Stimulated activated CD4-positive, alpha-beta T cell treated with anti-CD3 and anti-CD28 coated beads, TNF-alpha, amount 100 ng/mL, for 24 hours (primary cell): ENCODE results near the gene PARD3B.

ENCODE experiments used
- DNase-seq, 3 experiments: peaks; one replicate each; pipeline ENCODE4 v3.0.0-alpha.2; 2020; ENCODE audit warnings: low read depth in 3 of 3

PARD3B gene

DNA sequence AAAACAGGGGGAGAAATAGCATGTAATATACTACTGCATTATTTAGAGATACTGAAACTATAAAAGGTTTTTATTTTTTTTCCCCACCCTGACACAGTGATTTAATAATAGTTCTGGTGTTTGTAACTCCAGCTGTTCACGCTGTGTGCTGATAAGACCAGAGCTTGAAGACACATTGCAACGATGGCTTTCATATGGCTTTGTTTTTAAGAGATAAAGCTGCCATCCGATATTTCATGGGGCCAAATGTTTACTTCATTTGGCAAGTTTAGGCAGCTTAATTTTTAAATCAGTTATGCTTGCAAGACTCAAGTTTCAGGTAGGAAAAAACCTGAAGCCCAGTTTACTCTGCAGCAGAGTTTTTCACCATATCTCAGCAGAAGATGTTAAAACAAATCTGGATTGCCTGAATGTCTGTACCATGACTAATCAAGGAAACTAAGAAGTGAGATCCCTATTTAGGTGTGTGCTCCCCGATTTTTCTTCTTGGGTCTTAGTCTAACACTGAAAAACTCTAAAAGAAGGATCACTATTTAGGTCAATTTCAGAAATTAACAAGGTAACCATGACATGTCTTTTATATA lies 508.6 kb downstream of the PARD3B start:
- no peak for DNase-seq

- DNase-seq = no peak
These were observed 509.5 kb downstream of the PARD3B start for GRCh38 chr2:205054789-205055188.

DNA sequence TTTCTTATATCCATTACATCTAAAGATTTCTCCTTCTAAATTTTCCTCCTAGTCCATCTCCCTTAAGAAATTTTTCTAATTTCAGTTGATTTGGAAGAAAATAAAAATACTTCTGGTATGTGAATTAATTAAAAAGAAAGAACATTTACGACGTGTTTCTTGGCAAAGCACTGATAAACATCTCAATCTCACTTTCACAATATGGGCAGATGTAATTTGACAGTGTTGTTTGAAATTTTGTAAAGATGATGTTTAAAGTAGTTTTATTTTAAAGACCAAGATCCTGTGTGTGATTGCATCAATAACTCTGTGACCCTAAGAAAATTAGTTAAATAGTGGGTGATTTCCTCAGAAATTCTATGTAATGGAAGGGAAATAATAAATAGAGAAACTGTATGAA lies 510.0 kb downstream of the PARD3B start:
- DNase-seq = no peak

DNA sequence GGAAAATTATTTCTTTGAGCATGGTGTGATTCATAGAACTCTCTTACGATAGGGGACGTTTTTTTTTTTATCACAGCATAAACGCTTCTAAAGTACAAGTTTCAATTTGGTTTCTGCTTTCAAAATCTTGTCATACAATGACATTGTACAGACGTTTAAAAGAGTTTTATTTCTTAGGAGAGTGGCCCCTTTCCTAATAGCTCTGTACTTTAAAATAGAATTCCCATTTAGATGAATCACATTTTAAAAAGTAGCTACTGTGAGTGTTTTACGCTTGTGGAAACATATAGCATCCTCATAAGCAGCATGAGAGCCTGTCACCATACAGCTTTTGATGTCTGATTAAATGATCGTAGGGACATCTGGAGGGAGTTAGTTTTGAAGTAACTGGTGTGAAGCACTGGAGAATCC lies 510.9 kb downstream of the PARD3B start:
- no peak for DNase-seq

GRCh38 chr2:205058409-205058808 lies 513.1 kb downstream of the PARD3B start:
- no peak for DNase-seq

DNA sequence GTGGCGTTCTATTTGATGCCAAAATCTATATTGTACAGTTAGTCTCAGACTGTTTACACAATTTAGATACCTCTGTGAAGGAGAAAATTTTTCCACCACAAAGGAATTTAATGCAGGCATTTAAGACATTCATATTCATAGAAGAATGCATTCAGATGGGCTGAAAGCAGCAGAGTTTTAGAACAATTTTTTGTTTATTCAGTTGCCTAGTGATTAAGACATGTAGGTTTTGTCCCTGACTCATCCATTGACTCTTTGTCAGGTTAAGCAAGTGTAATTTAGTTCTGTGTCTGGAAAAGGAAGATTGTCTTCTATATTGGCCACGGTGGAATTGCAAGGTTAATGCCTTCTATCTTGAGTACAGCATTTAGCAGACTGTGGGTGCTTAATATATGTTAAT lies 515.0 kb downstream of the PARD3B start:
- DNase-seq = no peak

GRCh38 chr2:205066081-205066480 lies 520.8 kb downstream of the PARD3B start:
- DNase-seq = no peak

GRCh38 chr2:205069928-205070327 lies 524.7 kb downstream of the PARD3B start:
- no peak for DNase-seq

- no peak for DNase-seq
These were observed 525.6 kb downstream of the PARD3B start for GRCh38 chr2:205070889-205071288.

- no peak for DNase-seq
These were observed 528.3 kb downstream of the PARD3B start for GRCh38 chr2:205073433-205074020.

DNA sequence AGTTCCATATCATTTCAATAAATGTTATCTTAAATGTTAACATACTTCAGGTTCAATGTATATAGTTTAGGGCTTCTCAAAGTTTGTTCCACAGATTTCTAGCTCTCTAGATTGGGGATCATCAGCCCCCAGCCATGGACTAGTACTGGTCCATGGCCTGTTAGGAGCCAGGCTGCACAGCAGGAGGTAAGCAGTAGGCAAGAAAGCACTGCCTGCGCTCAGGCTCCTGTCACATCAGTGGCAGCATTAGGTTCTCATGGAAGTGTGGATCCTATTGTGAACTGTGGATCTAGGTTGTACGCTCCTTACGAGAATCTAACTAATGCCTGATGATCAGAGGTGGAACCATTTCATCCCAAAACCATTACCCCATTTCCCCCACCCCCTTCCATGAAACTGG lies 531.1 kb downstream of the PARD3B start:
- no peak for DNase-seq

DNA sequence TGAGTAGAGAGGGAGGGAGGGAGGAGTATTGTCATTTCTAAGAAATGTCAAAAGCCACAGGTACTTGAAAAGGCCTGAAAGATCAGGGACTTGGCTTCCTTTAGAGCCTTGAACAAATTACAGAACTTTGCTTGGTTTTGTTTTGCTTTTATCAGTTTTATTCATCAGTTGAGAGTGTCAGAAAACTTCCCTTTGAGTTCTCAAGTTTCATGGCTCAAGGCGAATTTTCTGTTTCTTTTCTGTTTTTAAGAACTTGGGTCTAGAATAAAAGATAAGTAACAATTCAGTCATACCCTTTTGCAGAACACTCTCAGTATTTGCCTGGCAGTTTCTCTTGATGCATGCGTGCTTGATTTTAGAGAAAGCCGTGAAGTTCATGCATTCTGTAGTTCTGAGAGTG lies 531.9 kb downstream of the PARD3B start:
- no peak for DNase-seq

DNA sequence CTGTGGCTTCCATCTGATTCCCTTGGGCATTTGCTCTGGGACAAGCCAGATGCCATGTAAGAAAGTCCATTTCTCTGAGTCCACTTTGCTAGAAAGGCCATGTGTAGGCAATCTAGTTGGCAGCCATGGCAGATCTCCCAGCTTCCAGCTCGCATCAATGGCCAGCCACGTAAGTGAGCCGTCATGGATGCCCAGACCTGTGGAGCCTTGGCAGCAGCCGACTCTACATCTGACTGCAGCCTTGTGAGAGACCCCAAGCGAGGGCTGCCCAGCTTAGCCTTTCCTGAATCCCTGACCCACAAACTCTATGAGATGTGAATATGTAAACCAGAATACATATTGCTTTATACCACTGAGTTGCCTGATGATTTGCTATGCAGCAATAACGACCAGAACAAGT lies 533.5 kb downstream of the PARD3B start:
- DNase-seq = no peak

- DNase-seq = no peak
These were observed 533.9 kb downstream of the PARD3B start for GRCh38 chr2:205079173-205079572.

- DNase-seq = no peak
These were observed 541.4 kb downstream of the PARD3B start for GRCh38 chr2:205086662-205087061.

DNA sequence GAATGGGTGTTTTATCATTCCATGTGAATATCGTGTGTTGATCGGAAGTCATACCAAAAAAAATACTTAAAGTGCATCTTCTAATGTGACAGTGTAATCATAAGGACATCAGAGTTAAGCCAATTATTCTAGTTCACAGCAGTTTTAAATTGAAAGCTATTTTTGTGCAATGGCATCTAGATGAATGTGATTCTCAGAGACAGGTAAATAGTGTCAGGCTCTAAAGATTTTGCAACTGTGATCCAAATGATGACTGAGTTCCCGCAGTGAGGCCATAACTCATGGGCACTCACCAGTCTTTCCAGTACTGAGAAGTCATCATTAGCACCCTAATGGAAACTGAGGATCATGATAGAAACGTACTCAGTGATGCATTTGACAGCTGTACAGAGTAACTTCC lies 542.6 kb downstream of the PARD3B start:
- DNase-seq = no peak

DNA sequence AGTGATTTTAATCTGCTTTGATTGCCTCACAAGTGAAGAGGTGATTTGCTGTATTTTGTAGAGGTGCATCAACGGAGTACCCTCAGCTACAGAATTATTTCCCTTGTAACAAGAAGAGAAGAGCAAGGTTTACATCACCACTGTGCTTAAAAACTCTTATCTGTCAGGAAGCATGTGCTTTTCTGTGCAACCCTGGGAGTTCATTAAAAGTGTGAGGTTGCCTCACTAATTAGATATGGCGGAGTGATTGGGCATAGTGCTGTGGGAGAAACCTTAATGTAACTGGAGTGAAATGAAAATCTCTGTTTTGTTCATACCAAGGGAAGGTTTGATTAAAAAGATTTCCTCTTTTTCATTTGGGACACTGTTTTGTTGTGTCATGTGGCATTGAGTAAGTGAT lies 544.7 kb downstream of the PARD3B start:
- DNase-seq = no peak

- DNase-seq = no peak
These were observed 546.1 kb downstream of the PARD3B start for GRCh38 chr2:205091411-205091810.

DNA sequence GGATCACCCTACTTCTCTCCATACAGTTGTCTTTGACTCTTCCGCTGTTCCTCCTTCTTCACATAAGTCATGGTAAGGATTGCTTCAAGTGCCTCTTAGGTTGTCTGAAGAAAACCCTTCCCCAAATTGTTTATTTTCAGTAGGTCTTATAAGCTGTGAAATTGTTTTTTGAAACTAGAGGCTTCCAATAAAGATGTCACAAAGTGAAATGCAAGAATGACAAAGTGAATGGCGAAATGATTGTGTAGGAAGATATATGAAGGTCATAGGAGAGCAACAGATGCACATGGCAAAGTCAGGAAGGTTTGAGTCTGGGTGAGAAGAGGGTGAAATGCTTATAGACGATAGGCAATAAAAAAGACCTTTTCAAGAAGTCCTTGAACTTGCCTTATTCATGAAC lies 548.8 kb downstream of the PARD3B start:
- no peak for DNase-seq

- no peak for DNase-seq
These were observed 558.4 kb downstream of the PARD3B start for GRCh38 chr2:205103699-205104098.

DNA sequence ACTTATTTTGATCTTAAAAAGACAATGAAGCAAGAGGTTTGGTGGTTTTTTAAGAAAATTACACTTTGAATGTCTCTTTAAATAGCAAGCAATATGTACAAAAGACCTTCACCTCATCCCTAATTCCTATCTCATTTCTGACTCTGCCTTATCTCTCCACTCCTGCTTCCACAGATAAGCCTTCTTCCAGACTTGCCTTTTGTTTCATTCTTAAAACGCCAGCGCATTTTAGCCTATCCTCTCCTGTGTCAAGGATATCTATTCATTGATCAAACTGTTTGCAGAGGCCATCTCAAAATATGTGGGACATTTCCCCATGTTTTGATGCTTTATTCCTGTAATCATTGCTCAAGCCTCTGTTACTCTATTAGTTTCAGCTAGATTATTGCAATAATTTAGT lies 562.5 kb downstream of the PARD3B start:
- no peak for DNase-seq

GRCh38 chr2:205115511-205115910 lies 570.2 kb downstream of the PARD3B start:
- DNase-seq = no peak

- DNase-seq = no peak
These were observed 571.9 kb downstream of the PARD3B start for GRCh38 chr2:205117125-205117524.

GRCh38 chr2:205119136-205119535 lies 573.9 kb downstream of the PARD3B start:
- DNase-seq = no peak
